HG03139 (cell line): Measurements from ENCODE around the gene ZNF740.
"Not testable (repeated sequence)": the region's sequence is repeated elsewhere in the genome, so short reads cannot be mapped to it uniquely, and the experiment has no call there.

ENCODE experiments used
- ATAC-seq: cut with Tn5 transposase; IDR thresholded peaks from one replicate; pipeline ENCODE4 v1.9.1; 2021; ENCODE audit not compliant: unreplicated experiment

ZNF740 gene, protein sequence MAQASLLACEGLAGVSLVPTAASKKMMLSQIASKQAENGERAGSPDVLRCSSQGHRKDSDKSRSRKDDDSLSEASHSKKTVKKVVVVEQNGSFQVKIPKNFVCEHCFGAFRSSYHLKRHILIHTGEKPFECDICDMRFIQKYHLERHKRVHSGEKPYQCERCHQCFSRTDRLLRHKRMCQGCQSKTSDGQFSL

DNA sequence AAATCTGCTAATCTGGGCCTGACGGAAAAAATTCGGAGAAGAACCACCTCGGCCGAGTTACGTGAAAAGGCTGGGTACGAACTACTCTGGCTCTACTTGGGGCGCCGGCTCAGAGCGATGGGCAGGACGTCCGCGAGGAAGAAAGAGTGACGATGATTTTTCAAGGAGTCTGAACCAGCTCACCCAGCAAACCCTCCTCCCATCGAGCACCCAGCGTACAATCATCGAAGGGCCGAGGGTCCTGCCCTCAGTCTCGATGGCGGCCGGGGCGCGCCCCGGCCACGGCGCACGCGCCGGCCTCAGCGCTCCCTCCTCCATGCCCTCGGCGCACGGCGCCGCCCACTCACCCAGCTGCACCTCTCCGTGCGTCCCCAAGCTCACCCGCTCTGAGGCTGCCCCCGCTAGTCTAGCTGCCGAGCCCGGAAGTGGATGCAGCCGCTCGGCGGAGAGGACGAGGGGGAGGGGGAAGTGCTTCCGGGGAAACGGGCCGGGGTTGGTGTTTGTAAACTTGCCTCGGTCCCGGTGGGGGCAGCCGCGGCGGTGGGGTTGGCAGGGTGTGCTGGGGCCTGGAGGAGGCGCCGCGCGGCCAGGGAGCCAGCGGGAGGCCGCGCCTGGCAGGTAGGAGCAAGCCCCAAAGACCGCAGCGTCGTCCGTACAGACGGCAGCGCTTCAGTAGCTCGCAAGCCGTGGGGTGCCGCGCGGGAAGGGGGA, at the start of gene ZNF740, which contains the start of gene CSAD:
TSS of gene ZNF740 (plus strand) at position 503 of the 711 bp plus-strand sequence. CDS start 1,262 bp downstream, outside the sequence.
TSS of gene CSAD (minus strand) at position 706 of the 711 bp plus-strand sequence. CDS start 7,455 bp downstream, outside the sequence.
- ATAC-seq, result peak; percentile 91

DNA sequence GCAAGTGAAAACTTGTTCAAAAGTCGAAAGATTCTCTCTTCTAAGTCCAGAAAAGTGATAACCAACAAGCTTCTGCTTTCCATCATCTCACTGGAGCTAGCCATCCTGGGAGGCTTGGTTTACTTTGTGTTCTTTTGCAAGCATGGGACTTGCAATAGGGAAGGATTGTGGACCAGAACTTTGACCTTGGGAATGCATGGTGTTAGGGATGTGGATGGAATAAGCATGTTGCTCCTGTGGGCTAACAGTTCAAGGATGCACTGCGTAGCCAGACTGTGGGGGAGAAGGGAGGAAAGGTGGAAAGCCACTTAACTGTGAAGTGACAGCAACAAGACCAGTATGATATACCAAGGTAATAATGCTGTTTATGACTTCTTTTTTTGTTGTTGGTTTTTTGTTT, 48.7 kb upstream of the ZNF740 start:
- no peak for ATAC-seq

DNA sequence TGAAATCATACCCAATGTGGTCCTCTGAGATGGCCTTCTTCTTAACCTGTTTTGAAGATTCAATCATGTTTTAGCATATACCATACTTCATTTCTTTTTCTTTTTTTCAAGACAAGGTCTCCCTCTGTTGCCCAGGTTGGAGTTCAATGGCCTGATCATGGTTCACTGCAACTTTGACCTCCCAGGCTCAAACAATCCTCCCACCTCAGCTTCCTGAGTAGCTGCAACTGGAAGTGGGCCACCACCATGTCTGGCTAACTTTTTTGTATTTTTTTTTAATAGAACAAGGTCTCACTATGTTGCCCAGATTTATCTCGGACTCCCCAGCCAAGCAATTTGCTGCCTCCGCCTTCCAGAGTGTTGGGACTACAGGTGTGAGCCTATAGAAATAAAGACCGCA, 46.8 kb upstream of the ZNF740 start:
- no peak for ATAC-seq

DNA sequence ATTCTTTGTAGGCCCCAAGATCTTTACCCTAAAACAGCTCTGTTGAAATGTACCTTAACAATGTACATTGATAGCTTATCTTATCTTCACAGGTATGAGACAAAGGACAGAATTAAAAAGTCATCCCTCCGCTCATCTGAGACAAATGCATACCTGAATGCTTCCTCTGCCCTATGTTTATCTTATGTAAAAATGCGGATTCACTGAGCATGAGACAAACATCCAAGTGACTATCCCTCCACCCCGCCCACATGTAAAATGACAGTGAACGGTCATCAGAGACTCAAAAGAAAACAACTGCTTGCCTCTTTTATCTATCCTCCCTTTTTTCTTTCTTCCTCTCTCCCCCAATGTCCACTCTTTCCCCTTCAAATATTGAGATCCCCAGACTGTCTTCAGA, 37.2 kb upstream of the ZNF740 start:
- no peak for ATAC-seq

DNA sequence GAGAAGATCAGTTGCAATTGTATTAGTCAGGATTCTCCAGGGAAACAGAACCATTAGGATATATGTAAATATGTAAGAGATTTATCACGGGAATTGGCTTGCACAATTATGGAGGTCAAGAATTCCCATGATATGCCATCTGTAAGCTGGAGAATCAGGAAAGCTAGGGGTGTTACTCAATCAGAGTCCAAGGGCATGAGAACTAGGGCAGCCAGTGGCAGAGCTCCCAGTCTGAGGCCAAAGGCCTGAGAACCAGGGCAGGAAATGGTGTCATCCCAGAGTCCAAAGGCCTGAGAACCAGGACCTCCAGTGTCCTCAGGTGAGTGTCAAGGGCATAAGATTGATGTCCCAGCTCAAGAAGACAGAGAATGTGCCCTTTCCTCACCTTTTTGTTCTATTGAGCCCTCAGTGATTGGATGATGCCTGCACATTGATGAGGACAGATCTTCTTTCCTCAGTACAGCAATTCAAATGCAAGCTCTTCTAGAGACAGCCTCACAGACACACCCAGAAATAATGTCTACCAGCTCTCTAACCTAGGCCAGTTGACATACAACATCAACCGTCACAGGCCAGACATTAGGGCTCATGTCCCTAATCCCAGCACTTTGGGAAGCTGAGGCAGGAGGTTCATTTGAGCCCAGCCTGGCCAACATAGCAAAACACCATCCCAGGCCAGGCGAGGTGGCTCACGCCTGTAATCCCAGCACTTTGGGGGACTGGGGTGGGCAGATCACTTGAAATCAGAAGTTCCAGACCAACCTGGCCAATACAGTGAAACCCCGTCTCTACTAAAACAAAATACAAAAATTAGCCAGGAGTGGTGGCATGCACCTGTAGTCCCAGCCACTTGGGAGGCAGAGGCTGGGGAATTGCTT, 34.9 kb upstream of the ZNF740 start:
- no peak for ATAC-seq

DNA sequence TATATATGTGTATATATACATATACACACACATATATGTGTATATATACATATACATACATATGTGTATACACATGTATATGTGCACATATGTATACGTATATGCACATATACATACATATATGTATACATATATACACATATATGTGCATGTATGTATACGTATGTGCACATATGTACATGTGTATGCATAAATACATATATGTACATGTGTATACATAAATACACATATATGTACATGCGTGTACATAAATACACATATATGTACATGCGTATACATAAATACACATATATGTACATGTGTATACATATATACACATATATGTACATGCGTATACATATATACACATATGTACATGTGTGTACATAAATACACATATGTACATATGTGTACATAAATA, 33.3 kb upstream of the ZNF740 start:
- ATAC-seq, result no peak

DNA sequence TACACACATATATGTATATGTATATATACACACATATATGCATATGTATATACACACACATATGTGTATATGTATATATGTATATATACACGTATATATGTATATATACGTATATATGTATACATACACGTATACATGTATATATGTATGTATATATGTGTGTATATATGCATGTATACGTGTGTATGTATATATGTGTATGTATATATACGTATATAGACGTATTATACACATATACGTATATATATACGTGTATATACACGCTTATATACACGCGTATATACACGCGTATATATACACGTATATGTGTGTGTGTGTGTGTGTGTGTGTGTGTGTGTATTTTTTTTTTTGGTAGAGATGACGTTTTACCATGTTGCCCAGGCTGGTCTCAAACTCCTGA, 32.9 kb upstream of the ZNF740 start:
- no peak for ATAC-seq

DNA sequence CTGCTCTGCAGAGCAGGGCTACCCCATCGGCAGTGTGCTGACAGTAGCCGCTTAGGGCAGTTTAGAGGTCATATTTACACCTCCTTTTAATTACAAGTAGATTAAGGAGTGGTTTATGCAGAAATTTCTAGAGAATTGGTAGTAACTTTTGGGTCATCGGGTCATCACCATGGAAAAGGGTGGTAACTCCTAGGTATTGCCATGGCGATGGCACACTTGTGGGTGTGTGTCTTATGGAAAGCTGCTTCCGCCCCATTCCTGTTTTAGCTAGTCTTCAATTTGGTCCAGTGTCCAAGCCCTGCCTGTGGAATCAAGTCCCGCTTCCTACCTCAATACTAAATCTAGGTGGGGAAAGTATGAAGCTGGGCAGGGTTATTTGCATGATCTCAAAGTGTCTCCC, 29.5 kb upstream of the ZNF740 start:
- ATAC-seq, result no peak

DNA sequence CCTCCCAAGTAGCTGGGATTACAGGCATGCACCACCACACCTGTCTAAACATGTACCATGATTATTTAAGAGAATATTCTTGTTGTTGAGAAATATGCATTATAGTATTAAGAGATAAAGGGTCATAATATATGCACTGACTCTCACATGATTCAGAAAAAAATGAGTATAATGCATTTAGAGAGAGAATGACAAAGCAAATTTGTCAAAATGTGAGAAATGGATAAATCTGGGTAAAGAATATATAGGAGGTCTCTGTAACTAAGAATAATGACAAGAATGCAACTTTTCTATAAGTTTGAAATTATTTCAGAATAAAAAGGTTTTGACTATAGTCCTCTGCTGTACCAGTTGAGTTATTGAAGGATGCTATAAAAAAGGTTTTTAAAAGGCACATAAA, 28.1 kb upstream of the ZNF740 start:
- ATAC-seq, result no peak

DNA sequence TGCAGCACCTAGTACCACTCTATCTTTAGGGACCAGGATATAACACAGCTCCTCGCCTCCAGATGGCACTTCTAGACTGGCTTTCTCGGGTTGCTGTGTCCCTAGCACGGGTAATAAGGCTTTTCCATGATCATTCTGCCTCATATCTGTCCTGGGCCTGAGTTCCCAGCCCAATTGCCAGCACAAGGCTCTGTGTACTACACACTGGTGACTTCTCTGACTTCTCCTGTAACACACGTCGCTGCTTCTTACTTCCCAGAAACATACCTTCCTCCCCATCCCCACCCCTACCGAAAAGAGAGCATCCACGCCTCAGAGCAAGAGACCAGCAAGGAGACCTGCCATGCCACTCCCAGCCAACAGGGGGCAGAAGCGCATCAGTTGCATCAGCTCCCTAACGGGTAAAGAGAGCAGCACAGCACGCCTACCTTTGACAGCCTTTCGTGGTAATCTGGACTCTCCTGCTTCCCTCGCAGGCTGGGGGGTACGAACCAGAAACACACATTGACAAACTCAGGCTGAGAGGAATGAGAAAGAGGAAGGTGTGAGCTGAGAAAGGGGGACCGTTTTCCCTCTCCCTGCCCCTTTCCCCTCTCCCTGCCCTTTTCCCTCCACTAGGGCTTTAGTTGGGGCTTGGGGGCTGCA, 21.2 kb upstream of the ZNF740 start:
- ATAC-seq, result peak; percentile 61

DNA sequence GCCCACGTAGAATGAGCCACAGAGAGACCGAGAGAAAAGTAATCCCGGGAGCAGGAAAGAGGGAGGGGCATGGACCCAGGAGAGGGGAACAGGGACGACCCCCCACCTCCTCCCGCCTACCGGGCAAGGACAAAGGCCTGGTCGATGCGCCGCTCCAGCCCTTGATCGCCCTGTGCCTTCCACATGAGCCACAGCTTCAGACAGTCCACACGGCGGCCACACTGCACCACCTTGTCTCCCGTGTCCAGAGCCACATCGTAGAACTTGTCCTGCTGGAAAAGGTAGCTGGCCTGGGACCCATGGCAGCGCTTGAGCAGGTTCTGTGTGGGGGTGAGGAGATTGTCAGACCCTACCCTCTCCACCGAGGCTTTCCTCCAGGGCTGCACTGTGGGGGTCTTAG, 20.5 kb upstream of the ZNF740 start:
- no peak for ATAC-seq

DNA sequence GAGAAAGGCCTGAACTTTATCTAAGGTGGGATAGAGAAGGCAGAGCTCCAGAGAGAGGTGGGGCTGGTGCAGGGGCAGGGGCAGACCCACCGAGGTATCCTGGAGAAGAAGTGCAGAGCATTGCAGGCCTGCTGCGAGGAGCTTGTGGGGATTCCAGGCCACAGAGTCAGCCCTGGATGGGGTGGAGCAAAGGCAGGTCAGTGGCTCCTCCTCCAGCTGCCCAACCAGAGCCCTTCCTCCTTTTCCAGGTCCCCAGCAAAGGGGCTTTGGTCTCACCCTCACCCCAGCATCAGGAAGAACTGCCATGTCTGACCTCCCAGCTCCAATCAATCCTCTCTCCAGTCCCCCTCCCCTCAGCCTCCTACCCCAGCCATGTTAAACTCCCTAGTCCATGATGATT, 19.8 kb upstream of the ZNF740 start:
- no peak for ATAC-seq

DNA sequence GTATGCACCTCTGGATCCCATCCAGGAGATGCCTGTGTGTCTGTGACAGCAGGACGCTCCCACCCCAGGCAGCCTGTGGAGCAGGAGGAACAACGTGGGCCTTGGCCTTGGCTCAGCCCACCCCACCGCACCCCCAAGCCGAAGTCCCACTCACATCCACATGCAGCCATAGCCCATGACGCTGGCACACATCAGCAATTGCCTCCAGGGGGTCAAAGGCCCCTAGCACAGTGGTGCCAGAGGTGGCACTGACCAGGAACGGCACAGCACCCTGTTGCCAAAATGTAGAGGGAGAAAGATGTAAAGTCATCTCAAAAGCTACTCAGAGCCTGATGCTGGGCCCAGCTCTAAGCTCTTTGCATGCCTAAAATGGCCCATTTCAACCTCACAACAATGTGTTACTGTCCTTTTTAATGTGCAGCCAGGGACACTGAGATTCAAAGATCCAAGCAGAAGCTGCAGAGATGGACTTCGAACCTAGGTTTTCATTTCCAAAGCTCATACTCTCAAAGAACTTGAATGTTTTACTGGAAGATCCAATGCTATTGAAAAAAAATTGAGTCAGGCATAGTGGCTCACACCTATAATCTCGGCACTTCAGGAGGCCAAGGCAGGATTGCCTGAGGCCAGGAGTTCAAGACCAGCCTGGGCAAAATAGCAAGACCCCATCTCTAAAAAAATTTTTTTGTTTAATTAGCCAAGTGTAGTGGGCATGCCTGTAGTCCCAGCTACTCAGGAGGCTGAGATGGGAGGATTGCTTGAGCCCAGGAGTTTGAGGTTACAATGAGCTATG, 19.2 kb upstream of the ZNF740 start:
- no peak for ATAC-seq

DNA sequence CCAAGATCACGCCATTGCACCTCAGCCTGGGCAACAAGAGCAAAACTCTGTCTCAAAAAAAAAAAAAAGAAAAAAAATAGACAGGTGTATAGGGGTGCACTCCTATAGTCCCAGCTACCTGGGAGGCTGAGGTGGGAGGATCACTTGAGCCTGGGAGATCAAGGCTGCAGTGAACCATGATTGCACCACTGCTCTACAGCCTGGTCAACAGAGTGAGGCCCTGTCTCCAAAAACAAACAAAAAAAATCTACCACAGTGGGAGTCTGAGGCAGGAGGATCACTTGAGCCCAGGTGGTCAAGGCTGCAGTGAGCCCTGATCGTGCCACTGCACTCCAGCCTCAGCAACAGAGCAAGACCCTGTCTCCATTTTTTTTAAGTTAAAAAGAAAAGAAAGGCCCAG, 17.5 kb upstream of the ZNF740 start:
- not testable (repeated sequence) for ATAC-seq

DNA sequence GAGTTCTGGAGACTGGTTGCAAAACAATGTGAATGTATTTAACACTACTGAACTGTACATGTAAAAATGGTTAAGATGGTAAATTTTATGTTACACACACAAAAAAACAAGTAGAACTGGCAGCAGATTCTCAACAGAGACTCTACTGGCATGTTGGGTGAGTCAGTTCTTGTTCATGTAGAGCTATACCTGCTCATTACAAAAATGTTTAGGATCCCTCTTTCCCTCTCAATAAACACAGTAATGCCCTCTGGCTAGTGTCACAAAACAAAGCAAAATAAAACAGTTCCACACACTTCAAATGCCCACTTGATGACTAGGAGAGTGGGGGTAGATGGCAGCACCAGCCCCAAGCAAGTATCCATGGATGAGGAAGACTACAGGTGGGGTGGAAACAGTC, 13.7 kb upstream of the ZNF740 start:
- no peak for ATAC-seq

DNA sequence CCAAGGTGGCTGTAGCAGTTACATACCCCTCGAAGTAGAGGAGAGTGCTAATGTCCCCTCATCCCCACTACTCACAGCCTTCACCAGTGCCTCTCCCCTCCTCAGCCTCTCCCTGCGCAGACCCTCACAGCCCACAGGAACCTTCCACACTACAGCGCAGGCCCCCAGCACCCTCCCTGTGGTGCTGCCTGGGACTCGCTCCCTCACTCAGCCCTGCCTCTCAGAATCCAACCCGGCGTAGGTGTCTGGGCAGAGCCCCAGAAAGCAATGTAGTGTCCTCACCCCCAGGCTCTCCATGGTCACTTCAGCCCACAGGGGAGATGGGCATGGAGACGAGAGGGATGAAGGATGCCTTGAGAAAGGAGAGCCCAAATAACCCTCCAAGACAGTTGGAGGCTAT, 10.9 kb upstream of the ZNF740 start:
- no peak for ATAC-seq

DNA sequence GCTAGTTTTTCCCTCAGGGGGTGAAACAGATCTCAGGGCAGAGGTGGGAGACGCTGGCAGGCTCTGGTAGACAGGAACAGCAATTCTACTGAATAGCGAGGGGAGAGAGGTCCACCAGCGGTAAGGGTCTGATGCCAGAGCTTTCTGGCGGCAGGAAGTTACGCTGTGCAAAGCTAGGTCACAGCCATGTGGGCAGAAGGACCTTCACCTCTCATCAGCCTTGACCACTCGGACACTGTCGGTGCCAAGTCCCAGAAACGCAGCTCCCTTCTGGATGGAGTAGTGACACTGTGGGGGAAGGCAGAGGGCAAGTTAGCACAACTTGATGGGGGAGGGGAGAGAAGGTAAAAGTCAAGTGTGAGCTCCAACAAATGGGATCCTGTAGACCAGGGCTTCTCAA, 10.3 kb upstream of the ZNF740 start:
- ATAC-seq, result no peak

DNA sequence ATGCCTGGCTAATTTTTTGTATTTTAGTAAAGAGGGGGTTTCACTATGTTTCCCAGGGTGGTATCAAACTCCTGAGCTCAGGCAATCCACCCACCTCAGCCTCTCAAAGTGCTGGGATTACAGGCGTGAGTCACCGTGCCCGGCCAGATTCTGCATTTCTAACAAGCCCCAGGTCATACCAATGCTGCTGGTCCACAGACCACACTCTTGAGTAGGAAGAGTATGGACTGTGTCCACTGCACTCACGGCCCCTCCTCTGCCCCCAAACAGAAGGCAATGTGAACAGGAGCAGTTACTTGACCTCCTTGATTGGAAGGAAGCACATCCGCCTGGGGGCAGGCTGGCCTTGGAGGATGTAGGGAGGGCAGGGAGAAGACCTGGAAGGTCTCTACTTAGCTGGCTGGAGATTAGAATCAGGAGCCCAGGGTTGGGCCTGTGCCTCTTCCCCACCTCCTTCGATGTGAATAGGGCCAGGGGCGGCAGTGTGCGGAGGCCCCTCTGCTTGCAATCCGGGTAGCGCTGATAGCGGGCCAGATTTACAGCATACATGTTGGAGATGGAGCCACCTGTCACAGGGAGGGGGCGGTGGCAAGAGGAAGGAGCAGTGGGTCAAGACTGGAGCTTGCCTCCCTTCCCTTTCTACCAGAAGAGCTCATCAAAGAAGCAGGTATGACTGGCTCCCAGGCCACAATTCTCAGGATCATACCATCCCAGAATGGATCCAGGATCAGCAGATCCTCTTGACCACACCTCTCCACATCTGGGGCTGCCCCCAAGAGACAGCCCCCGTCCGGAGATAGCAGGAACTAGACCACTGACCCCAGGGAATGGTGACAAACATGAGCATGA, 9.4 kb upstream of the ZNF740 start:
- no peak for ATAC-seq

DNA sequence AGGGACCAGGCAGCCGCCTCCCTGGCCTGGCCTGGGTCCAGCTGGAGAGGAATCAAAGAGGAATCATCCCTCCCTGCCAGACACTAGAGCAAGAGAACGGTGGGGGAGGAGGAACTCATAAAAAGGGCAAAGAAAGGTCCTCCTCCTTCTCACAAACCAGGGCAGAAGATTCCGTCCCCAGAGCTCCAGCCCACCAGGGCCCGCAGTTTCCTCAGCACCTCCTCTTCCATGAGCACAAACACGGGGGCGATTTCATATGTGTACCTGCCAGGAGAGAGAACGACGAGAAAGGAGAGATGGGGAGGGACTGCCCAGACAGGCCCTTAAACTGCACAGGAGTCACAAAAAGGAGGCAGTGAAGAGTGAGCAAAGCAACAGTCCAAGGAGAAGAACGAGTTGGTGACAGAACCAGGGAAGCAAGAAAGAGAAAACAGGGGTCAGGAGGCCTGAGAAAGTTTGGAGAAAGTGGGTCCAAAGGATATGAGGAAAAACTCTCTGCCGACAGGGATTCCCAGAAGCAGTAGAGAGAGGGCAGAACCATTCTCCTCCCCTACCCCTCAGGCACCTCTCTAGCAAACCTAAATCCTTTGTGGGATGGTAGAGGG, 8.7 kb upstream of the ZNF740 start:
- ATAC-seq, result no peak
